ENCODE measurements around the gene SCYGR8. TPM values are rescaled to one million over a fixed set of nuclear protein-coding genes. Genes with fewer than 3 reads are reported as not detected.

The SCYGR8 gene
- total and polyA plus RNA-seq, 2 of the 8 experiments (the other 6 are each of a cell fraction or from before 2014, with no cell fraction given): not detected

GRCh38 chr2:227701556-227701955 lies 44.1 kb upstream of the SCYGR8 start:
- no peaks in the 10 kb centered on the region for H3K79me2 ChIP-seq (ENCODE audit: control insufficient read depth in 1 of 2, insufficient read depth in 2 of 2, low read length in 2 of 2)
- no peak overlapping the region for H2BK120ac ChIP-seq (replicated peaks; ENCODE audit: low read depth, low read length)
- no peak overlapping the region for H4K5ac ChIP-seq (ENCODE audit: insufficient read length, low read depth, low read length)
- H3K4me3 ChIP-seq (ENCODE audit: extremely low read depth in 1 of 4, insufficient read depth in 2 of 4, low read depth in 3 of 4, low read length in 4 of 4): no peak overlapping the region
- no peak overlapping the region for H2BK12ac ChIP-seq (ENCODE audit: low read depth, low read length)
- H3K9ac ChIP-seq (replicated peaks in 1 of 4; ENCODE audit: extremely low read depth in 1 of 4, low read depth in 3 of 4, low read length in 3 of 4): no peak overlapping the region
- H2BK5ac ChIP-seq (ENCODE audit: low read depth, low read length): no peak overlapping the region
- no peaks in the 10 kb centered on the region; a peak in 1 of 4 replicates for H3K9me3 ChIP-seq (ENCODE audit: insufficient read depth in 2 of 2, low read depth in 1 of 2, low read length in 1 of 2)
- H3K14ac ChIP-seq (ENCODE audit: insufficient read length): no peak overlapping the region
- H3K36me3 ChIP-seq (ENCODE audit: control insufficient read depth in 2 of 4, insufficient read depth in 4 of 4, low read length in 3 of 4): no peaks in the 10 kb centered on the region; a peak in 1 of 8 replicates
- no peak overlapping the region for H3K27ac ChIP-seq (ENCODE audit: low read depth, low read length)
- DNase-seq (ENCODE audit: low read depth in 1 of 2, low spot score in 2 of 2) (no peak), FAIRE-seq (no peak)
- no peak overlapping the region for H4K8ac ChIP-seq (ENCODE audit: extremely low read depth, insufficient read depth, low read length)
- H3K4me2 ChIP-seq (ENCODE audit: insufficient read depth in 1 of 2, low read depth in 2 of 2, low read length in 2 of 2): no peak overlapping the region
- H3K23me2 ChIP-seq (ENCODE audit: low read depth, low read length): no peaks in the 10 kb centered on the region
- POLR2A ChIA-PET (ENCODE audit: partially characterized antibody): no interaction called here
- H3K4me1 ChIP-seq (replicated peaks in 1 of 4; ENCODE audit: control insufficient read depth in 3 of 4, insufficient read depth in 4 of 4, low read length in 3 of 4): no peaks in the 10 kb centered on the region
- no peak overlapping the region for H3K23ac ChIP-seq (ENCODE audit: insufficient read length)
- H3K56ac ChIP-seq (replicated peaks; ENCODE audit: insufficient read length, low read depth, low read length): no peak overlapping the region
- H3K4ac ChIP-seq (replicated peaks; ENCODE audit: insufficient read length, low read depth, low read length): no peak overlapping the region
- TF ChIP-seq HDAC6 (IDR thresholded peaks at IDR 0.05; ENCODE audit: low read depth, low read length): no peak
- no peak for TF ChIP-seq ATF3 (IDR thresholded peaks at IDR 0.05; ENCODE audit: insufficient read depth, low read depth, low read length)
- TF ChIP-seq POLR2A (IDR thresholded peaks at IDR 0.05; ENCODE audit: control extremely low read depth in 1 of 2, low read depth in 2 of 2, low read length in 2 of 2): no peak
- no peak for TF ChIP-seq SP1 (IDR thresholded peaks at IDR 0.05; ENCODE audit: low read depth, low read length)
- no peak for TF ChIP-seq SP2 (IDR thresholded peaks at IDR 0.05; ENCODE audit: low read length)
- no peak for TF ChIP-seq EP300 (IDR thresholded peaks at IDR 0.05; ENCODE audit: borderline replicate concordance in 1 of 2, low read depth in 2 of 2, low read length in 2 of 2)
- TF ChIP-seq ASH2L (IDR thresholded peaks at IDR 0.05; ENCODE audit: low read length): no peak
- TF ChIP-seq NRF1 (IDR thresholded peaks at IDR 0.05; ENCODE audit: low read depth, low read length): no peak
- no peak for TF ChIP-seq RXRA (IDR thresholded peaks at IDR 0.05; ENCODE audit: insufficient read depth, low read depth, low read length)
- no peak for TF ChIP-seq YY1 (IDR thresholded peaks at IDR 0.05; ENCODE audit: low read depth, low read length)
- no peak for TF ChIP-seq SRF (IDR thresholded peaks at IDR 0.05; ENCODE audit: low read depth, low read length)
- TF ChIP-seq E2F6 (IDR thresholded peaks at IDR 0.05): no peak
- no peak overlapping the region for H4K91ac ChIP-seq (replicated peaks; ENCODE audit: insufficient read length, low read length)
- H2AFZ ChIP-seq (ENCODE audit: low read length): no peak overlapping the region
- no peaks in the 10 kb centered on the region for H3K79me1 ChIP-seq (ENCODE audit: low read depth, low read length)
- no peak overlapping the region for H2BK15ac ChIP-seq (ENCODE audit: low read length)
- 91% methylated on average over 1 of the region's 3 CpGs; no CpG with 5 or more reads in 1 of the 2 experiments for WGBS, 2 experiments (ENCODE audit: extremely low coverage in 1 of 2, insufficient coverage in 1 of 2, insufficient read length in 1 of 2, insufficient replicate concordance in 2 of 2, low coverage in 1 of 2, low lambda C conversion rate in 2 of 2, missing lambda C conversion rate in 1 of 2)
- H3K27me3 ChIP-seq (replicated peaks in 1 of 4; ENCODE audit: control insufficient read depth in 3 of 4, extremely low read depth in 1 of 4, insufficient read depth in 3 of 4, low read length in 3 of 4): no peaks in the 10 kb centered on the region
- H2AK5ac ChIP-seq (ENCODE audit: low read depth, low read length): no peak overlapping the region
- H4K20me1 ChIP-seq (replicated peaks in 1 of 2; ENCODE audit: control insufficient read depth in 1 of 2, insufficient read depth in 2 of 2, low read length in 2 of 2): no peaks in the 10 kb centered on the region
- no peak overlapping the region for H2BK20ac ChIP-seq (ENCODE audit: low read length)
- CTCF ChIA-PET (ENCODE audit: partially characterized antibody): no interaction called here
- no peak overlapping the region for H3K18ac ChIP-seq (ENCODE audit: extremely low read depth, low read length)
